GM19025 (cell line): ENCODE measurements around the gene PI4K2A.

Source experiments
- ATAC-seq: cut with Tn5 transposase; IDR thresholded peaks from one replicate; pipeline ENCODE4 v1.9.1; 2021; ENCODE audit warnings: mild to moderate bottlenecking, low read depth, moderate library complexity; ENCODE audit not compliant: unreplicated experiment

The PI4K2A gene

GRCh38 chr10:97701438-97702069 lies 61.1 kb downstream of the PI4K2A start:
- no peak for ATAC-seq

DNA sequence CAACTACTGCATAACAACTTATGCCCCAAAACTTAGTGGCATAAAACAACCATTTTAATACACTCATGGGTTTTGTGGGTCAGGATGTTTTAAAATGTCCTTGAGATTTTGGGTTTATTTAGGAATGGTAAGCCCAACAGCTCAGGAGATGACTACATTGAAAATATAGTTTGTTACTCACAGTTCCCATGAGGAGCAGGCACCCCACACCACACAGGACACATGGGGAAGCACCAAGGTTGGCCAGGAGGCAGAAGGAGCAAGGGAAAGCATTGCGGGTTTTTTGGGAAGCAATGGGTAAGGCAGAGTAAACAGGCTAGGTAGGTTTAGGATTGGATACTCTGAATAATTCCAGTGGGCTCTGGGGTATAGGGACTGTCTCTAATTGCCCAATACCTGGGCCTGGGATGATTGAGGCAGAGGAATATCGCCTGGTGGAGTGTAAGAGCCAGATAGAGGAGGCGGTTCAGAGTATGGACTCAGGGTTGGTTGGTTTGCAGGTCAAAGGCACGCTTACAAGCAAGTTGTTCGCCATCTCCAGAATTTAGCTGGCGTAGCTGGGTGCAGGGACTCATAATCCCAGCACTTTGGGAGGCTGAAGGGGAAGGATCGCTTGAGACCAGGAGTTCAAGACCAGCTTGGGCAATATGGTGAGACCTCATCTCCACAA lies 63.1 kb downstream of the PI4K2A start:
- ATAC-seq = no peak

DNA sequence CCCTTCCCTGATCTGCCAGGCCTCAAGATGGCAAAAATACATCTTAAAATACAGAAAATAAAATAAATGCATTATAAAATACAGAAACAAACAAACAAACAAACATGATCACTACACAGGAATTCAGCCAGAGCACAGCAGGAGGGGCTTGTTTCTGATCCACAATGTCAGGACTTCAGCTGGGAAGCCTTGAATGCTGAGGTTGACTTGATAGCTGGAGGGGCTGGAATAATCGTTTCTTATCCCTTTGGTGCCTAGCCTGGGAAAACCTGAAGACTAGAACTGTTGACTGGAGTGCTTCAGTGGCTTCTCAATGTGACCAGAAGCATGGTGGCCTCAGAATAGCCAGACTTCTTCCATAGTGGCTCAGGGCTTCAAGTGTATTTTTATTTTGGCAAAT lies 63.9 kb downstream of the PI4K2A start:
- no peak for ATAC-seq

GRCh38 chr10:97705006-97705670 lies 64.7 kb downstream of the PI4K2A start:
- no peak for ATAC-seq

GRCh38 chr10:97707134-97707861 lies 66.8 kb downstream of the PI4K2A start:
- ATAC-seq = no peak

GRCh38 chr10:97708167-97708566 lies 67.7 kb downstream of the PI4K2A start:
- no peak for ATAC-seq

DNA sequence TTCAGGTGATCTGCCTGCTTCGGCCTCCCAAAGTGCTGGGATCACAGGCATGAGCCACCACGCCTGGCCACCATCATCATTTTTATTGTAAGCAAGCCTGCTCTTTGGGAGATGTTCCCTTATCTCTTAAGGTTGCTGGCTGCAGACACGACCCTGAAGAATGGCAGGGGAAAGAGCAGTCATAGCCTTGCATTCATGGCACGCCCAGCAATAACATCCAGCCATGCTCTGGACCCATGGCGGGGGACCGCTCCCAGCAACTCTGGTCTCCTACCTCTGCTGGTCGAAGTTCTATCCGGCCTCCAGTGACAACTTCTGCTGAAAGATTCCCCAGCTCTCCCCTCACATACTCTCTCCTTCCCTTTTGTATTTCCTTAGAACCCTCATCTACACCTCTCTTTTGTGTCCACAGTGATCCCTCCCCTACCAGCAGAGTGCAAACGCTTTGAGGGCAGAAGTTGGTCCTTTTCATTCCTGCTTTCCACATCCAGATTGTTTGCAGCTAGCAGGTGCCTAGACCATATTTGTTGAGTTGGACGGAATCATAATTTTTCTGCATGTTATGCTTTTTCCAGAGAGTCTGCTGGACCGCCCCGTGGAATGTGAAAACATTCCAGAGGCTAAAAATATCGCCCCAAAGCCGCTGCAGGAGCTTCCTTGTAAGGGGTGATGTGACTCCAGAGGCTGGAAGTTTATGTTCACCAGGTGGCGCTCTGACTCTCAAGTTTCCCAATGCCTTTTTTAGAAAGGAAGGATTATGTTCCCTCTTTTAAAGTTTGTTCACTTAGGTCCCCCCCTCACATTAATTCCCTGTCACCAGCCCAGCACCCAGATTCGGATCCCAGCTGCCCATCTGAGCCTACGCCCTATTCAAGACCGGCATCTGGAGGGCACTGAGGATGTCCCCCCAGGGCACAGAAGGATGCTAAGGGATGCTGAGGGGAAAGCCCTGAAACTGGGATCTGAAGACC lies 68.8 kb downstream of the PI4K2A start:
- no peak for ATAC-seq

DNA sequence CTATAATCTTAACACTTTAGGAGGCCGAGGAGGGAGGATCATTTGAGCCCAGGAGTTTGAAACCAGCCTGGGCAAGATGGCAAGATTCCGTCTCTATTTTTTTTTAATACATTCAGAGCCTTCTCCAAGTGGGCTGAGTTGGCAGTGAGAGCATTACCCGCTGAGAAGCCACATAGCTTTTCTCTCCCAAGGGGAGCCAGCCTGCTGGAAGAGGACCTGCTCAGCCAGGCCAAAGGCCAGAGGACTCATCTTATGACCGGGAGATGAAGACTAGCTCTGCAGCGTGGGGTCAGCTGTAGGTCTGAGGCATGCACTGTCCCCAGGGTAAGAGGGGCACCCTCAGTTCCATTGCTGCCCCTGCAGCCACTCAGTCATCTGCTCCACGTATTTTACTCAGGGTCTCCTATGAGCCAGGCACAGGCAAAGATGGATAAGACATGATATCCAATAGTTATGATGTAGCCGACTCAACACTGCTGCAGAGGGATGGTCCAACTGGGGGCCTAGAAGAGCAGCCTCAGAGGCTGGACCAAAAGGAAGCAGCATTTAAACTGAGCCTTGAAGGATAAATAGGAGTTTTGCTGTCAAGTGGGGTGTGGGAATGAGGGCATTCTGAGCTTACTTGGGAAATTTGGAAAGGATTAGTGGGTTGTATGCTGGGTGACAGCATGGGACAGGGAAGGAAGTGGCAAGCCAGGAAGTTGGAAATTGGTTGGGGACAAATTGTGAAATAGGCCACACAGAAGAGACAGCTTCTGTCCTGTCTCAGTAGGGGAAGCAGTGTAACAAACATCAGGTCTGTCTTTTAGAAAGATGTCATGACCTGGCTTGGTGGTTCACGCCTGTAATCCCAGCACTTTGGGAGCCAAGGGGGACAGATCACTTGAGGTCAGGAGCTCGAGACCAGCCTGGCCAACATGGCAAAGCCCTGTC lies 71.4 kb downstream of the PI4K2A start:
- no peak for ATAC-seq

- ATAC-seq = no peak
Measured at GRCh38 chr10:97713339-97713825, 72.9 kb downstream of the PI4K2A start, which contains the start of gene MARVELD1. MARVELD1 (plus strand) TSS chr10:97713730; CDS start chr10:97713877, 147 bp downstream.

DNA sequence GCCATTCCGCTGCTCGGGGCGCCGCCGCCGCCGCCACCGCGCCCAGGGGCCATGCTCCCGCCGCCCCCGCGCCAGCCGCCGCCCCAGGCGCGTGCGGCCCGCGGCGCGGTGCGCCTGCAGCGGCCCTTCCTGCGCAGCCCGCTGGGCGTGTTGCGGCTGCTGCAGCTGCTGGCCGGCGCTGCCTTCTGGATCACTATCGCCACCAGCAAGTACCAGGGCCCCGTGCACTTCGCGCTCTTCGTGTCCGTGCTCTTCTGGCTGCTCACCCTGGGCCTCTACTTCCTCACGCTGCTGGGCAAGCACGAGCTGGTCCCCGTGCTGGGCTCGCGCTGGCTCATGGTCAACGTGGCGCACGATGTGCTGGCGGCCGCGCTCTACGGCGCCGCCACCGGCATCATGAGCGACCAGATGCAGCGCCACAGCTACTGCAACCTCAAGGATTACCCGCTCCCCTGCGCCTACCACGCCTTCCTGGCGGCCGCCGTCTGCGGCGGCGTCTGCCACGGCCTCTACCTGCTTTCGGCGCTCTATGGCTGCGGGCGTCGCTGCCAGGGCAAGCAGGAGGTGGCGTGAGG lies 73.4 kb downstream of the PI4K2A start:
- peak; percentile 73 for ATAC-seq

GRCh38 chr10:97714401-97715258 lies 74.2 kb downstream of the PI4K2A start:
- ATAC-seq = peak; percentile 47

- no peak for ATAC-seq
Measured at GRCh38 chr10:97715259-97715874, 74.9 kb downstream of the PI4K2A start.

DNA sequence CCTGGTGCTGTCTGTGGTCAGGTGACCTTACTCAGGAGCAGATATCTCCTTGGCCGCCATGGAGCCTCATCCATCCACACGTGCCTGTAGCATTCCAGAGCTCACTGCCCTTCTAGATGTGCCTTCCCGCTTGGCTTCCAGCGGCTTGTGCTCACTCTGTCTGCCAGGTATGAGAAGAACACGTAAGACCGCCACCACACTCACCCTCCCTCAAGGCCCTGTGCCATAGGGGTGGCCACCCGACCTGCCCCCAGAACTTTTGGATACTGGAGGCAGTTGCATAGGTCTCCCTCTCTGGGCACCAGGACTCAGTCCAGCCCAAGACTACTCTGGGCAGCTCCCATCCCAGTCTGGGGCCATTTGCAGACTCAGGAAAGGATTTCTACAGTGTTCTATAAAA lies 77.2 kb downstream of the PI4K2A start:
- ATAC-seq = no peak

DNA sequence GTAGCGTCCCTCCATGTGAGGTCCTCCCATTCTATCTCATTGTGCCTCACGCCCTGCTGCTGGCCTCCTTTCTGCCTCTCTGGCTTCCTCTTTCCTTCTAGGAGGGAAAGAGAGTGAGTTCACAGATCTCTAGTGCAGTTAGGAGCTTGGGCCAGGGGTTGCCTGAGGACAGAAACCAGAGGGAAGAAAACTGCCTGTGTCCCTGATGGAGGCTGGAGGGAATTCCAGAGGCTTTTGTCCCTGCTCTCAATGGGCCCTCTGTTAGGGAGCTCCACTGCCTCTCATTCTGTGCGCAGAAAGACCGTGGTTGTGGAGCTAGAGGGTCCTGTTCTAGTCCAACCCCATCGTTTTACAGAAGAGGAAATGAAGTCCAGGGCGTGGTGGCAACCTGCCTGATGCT lies 77.7 kb downstream of the PI4K2A start:
- ATAC-seq = no peak

DNA sequence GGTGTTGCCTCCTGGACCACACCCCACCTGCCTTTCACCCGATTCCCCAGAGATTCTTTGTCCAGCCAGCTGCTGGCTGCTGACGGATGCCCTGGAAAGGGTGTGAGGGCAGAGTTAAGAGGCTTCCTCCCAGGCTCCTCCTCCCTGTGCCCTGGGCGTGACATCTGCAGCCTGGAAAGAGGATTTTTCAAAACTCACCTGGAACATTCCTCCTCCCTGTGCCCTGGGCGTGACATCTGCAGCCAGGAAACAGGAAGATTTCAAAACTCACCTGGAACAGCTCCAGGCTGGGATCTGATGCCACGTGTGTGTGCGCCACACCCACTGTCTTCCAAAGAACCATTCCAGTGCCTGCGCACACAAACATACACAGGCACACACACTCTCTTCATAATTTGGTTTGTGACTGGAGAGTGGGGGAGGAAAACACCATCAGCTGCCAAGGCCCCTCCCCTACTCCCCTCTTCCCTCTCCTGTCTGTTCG lies 78.2 kb downstream of the PI4K2A start:
- ATAC-seq = no peak

DNA sequence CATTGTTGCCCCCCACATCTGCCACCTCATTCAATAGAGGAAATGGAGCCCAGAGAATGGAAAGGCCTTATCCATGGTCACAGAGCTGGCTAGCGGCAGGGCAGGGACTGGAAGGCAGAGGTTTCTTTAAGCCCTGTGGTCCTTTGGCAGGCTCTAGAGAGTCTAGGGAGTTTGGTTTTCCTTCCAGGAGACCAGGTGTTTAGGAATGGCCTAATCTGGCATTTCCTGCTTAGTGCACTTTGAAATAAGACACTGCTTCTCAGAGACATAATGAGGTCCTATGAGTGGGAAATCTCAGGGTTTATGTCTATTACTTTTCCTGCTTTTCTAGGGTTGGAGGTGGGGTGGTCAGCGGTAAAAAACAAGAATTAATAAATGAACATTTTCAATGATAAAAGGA lies 79.1 kb downstream of the PI4K2A start:
- ATAC-seq = no peak
